Measurements from ENCODE around the gene SLC6A18.
A peak's percentile ranks its signal among the peaks of the same experiment; 100 is the strongest.

Gene SLC6A18

DNA sequence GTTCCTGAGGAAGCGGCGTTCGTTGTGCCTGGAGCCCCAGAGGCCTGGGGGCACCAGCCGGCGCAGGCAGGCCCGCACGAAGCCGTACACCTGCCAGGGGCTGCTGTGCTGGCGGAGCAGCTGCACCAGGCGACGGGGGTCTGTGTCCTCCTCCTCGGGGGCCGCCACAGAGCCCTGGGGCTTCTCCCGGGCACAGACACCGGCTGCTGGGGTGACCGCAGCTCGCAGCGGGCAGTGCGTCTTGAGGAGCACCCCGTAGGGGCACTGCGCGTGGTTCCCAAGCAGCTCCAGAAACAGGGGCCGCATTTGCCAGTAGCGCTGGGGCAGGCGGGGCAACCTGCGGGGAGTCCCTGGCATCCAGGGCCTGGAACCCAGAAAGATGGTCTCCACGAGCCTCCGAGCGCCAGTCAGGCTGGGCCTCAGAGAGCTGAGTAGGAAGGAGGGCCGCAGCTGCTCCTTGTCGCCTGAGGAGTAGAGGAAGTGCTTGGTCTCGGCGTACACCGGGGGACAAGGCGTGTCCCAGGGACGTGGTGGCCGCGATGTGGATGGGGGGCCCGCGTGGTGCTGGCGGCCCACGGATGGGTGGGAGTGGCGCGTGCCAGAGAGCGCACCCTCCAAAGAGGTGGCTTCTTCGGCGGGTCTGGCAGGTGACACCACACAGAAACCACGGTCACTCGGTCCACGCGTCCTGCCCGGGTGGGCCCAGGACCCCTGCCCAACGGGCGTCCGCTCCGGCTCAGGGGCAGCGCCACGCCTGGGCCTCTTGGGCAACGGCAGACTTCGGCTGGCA, 68.4 kb downstream of the SLC6A18 start:
- DNase-seq (ENCODE audit: low read depth): no peak

DNA sequence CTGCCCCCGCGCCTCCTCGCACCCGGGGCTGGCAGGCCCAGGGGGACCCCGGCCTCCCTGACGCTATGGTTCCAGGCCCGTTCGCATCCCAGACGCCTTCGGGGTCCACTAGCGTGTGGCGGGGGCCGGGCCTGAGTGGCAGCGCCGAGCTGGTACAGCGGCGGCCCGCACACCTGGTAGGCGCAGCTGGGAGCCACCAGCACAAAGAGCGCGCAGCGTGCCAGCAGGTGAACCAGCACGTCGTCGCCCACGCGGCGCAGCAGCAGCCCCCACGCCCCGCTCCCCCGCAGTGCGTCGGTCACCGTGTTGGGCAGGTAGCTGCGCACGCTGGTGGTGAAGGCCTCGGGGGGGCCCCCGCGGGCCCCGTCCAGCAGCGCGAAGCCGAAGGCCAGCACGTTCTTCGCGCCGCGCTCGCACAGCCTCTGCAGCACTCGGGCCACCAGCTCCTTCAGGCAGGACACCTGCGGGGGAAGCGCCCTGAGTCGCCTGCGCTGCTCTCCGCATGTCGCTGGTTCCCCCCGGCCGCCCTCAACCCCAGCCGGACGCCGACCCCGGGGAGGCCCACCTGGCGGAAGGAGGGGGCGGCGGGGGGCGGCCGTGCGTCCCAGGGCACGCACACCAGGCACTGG, 69.1 kb downstream of the SLC6A18 start:
- DNase-seq (ENCODE audit: low read depth): no peak

GRCh38 chr5:1294835-1295649, 69.9 kb downstream of the SLC6A18 start, which contains the start of gene TERT:
TSS of gene TERT (minus strand) at chr5:1295068. CDS start at chr5:1294989, 79 bp downstream.
- peak; percentile 46 for DNase-seq (ENCODE audit: low read depth)

GRCh38 chr5:1295650-1296037, 70.5 kb downstream of the SLC6A18 start:
- DNase-seq (ENCODE audit: low read depth): no peak

All from stimulated activated CD8-positive, alpha-beta memory T cell treated with anti-CD3 and anti-CD28 coated beads, Interleukin-15, amount 100 ng/mL, for 1 hour (primary cell).